Measurements from ENCODE around the gene SORCS1.

The SORCS1 gene

DNA sequence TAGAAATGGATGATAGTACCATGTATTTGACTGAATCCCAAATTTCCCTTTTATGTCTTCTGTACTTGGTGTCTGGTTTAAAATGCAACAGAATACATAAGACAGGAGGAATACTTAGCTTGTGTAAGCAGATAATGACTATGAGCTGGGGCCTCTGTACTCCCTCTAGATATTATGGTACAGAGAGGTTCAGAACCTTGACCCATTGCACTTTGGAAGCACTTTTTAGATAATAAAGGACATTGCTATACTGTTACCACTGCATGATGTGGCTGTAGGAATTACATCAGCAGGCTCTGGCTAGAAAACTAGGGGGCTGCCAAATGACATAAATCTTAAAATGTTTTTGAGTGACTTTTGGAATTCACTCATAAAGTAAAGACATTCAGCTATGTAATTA, 526.6 kb downstream of the SORCS1 start:
- no peak for DNase-seq

DNA sequence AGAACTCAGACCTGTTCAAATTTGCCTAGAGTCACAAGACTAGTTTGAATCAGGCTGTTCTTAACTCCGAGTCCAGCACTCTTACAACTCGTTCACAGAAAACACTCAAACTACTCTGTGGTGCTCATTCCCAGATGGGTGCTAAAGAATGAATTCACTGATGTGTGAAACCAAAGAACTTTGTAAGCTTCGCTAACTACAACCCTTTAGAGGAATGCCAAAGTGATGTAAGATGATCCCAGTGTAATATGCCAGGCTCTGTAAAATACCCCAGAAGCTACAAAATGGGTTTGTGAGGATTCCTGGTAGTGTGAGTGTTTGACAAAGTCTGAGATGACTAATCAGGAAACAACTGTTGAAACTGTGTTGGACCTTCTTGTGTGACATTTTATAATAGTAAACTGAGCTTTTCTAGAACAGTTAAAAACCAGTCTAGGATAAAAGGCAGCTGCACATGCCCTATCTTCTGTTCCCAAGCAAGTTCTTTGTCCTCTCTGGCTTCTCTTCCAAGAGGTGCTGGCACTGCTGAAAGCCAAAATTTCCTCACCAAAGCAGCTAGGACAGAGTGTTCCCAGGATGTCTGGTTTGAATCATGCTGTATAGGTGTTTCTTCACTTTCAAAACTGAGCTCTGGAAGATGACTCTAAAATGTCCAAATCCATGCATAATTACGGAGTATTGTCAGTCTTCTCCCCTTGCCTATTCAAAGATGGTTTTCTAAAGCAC, 527.6 kb downstream of the SORCS1 start:
- no peak for DNase-seq

DNA sequence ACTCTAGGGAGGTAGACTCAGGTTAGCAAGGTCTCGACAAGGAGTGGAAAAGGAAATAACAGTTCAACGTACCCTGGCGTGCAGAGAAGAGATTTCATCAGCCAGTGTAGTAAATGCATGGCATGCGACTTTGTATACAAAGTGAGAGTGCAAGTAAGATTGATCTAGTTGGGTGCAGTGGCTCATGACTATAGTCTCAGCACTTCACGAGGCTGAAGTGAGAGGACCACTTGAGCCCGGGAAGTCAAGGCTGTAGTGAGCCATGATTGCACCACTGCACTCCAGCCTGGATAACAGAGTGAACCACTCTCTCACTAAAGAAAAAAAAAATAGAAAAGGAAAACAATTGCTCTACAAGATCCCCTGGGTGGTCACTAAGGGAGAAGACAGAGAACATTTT, 528.6 kb downstream of the SORCS1 start:
- DNase-seq = no peak

DNA sequence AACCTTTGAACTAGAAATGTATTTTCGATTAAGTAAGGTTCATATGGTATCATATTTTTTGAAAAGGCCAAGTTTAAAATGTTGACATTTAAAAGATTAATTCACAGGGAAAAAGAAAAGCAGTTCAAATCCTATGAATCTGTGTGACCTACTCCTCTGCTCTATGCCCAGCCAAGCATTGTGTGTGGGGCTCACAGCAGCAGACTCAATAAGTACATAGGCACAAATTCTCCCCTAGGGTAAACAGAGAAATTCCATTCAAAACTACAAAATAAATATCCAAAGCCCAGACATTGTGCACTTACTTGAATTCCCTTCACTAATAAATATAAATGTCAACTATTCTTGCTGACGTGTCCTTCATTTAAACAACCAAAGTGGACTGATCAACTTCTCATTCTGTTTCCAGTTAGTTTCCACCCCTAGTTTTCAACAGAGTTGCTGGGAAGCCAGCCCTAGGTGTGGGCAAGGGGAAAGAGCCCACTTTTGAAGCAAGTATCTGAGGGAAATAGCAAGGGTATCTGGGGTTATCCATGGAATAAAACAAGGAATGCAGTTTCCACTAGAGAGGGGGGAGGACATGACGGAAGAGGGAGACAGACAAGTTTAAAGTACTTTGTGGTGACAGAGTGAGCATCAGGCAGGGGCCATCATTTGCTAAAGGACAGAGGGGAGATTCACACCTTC, 533.3 kb downstream of the SORCS1 start:
- DNase-seq = no peak

DNA sequence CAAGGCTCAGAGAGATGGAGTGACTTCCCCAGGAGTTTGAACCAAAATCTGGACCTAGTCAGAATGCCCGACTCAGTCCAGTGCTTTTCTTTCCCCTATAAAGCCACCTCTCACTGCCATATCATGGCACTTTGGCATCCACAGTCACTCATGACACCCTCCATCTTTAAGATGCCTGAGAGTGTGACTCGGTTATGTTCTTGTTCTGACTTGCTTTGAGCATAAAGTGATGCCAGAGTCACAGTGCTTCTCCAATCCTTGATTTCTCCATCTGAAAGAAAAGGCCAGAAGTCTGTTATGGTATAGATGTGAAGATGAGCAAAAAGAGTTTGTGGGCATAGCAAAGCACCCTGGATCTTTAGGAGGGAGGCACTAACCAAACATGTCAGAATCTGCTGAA, 538.1 kb downstream of the SORCS1 start:
- no peak for DNase-seq

DNA sequence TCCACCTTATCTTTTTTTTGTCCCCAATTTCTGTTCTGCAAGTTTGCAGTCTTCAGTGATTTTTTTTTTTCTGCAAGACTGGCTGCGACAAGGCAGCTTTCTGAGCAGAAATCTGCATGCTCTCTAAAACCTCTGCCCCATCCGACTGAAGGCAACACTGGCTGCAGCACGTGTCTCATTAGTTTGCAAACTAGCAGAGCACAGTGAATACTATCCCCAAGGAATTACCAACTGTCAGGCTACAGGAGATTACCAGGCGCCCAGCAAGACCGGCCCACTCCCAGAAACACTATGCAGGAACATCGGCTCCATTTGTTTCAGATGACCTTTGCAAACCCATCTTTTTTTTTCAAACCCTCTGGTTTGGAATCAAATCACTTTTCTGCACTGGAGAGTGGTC, 538.8 kb downstream of the SORCS1 start:
- no peak for DNase-seq

DNA sequence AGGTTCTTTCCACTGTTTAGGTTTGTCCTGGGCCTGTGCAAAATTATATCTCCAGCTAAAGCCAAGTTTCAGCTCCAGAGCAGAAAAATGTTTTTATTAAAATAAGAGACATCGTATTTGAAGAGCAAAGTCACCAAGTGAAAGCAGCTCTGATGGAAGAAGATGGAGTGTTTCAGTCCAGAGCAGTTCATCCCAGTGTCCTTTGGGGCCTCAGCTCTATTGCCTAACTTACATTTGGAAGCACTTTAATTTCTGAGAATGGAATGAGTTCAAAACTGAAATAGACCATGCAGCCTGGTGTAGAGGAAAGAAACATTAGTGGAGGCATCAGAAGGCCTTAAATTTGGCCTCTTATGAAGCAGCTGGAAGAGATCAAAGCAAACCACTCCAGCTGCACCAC, 545.2 kb downstream of the SORCS1 start:
- DNase-seq = no peak

DNA sequence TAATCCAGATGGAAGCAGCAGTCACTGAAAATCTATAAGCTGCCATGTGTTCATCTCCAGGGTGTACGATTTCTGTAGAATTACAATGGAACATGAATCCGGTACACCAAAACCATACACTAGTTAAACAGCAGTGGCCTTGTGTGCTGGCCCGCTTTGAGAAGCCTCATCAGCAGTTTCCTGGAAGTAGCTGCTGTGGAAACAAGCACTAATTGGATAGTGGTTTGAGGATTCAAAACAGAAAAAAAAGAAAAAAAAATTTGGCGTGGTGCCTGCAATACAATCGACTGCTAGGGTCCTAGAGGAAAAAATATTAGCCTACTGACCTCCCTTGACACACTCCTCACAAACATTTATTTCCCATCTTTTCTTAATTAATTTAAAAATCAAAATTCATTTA, 545.9 kb downstream of the SORCS1 start:
- DNase-seq = no peak

DNA sequence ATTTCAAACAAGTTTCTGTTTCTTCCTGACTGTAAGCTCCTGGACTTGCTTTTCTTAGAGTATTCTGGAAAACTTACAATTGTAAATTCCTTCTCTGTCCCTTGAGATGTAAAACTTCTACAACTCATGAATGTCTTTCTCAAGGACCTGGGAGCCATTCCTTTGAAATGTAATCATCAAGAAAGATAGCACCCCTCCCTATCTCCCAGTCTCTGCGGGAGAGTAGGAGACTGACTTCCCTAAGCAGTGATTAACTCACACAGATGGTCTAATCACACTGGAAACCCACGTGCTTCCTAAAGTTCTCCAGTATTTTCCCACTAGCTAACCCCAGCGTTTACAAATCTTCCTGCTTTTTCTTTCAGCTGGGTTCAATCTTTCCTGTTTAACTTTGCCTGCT, 549.4 kb downstream of the SORCS1 start:
- no peak for DNase-seq

DNA sequence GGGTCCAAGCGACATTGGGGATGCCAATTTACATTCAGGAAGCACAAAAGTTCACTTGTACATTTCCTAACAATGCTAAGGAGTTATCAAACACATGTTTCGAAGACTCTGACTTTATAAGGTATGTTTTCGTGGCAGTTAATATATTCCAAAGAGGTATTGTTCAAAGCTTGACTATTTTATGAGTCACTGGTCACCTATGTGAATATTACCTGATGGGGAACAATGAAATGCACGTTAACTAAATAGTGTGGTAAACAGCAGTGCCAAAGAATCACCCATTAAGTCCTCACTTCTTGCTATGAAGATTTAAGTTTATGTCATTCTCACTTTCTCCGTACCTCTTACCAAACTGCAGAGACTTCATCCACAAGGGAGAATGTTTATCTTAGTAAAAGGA, 550.2 kb downstream of the SORCS1 start:
- DNase-seq = no peak

DNA sequence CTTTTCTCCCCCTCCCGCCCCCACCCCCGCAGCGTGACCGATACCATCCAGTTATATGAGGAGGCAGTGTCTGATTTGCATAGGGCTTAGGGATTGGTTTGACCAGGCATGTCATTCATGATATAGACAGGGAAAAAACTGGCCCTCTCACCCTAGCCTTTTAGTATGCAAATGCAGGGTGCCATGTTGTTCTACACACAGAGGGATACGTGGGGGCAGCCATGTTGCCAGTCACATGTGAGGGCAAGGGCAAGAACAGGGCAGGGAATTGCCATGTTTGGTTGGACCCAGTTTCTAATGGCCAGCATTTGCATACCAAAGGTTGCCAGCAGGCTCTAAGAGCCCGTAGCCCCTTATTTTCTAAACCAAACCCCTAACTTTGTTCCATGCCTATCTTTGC, 552.1 kb downstream of the SORCS1 start:
- no peak for DNase-seq

DNA sequence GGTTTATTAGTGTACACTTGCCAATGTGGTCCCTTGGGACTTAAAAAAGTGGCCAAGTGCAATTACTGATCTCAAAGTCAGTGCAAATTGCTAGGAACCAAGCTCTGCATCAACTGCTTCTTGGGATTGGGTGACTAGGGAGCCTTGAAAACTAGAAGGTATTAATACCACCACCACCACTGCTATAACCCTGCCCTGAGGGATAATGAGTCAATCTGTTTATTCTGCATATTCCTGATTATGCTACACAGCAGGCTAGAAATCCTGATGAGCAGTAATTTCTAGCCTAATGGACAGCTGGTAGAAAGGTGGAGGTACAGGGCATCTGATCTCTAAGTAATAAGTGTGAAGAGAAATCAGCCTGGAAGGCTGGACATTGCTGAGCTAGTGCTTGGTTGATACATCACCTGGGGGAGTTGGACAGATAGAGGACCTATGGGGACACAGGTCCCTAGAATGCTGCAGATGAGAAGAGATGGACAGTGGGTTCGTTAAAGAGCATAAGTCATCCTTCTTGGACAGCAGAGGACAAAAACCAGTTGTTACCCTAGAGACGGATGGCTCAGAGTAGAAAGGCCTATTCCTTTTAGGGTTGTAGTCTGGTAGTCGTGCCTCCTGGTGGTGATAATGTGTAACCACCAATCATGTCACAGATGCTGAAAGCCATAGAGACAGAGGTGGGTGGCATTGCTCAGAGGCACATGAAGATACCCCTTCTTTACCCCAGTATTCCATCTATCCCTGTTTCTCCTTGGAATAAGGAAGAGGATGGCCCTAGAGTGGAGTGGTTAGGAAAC, 554.8 kb downstream of the SORCS1 start:
- DNase-seq = no peak

DNA sequence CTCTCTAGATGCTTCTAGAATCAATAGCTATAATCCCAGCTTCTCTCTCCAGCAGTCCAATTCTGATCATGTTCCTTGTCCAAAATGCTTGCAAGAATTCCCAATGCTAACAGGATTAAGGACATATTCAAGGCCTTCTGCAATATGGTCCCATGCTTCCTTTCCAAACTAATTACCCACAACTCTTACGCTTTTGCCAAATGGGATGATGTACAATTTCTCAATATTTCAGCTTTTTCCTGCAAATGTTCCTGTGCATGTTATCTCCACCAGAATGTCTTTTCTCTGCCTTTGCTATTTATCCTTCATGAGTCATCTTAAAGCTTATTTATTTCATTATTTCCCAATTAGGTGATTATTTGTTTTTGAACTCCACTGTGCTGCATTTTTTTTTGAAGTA, 556.4 kb downstream of the SORCS1 start:
- DNase-seq = no peak

DNA sequence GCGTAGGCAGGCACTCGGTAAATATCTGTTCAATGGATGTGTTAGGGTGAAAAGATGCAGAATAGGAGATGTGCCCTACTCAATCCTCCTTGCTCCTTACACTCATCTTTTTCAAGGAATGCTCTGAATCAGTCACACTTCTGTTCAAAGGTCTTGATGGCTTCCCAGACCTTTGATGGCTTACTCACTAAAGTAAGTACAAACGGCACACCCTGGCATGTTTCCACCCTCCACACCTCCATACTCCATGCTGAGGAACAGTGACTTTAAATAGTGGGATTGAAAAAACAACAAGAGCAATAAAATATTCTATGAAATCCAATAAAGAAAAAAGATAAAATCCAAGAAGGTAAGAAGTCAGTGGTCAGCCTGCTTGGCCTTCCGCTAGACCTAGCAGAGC, 569.2 kb downstream of the SORCS1 start:
- no peak for DNase-seq

DNA sequence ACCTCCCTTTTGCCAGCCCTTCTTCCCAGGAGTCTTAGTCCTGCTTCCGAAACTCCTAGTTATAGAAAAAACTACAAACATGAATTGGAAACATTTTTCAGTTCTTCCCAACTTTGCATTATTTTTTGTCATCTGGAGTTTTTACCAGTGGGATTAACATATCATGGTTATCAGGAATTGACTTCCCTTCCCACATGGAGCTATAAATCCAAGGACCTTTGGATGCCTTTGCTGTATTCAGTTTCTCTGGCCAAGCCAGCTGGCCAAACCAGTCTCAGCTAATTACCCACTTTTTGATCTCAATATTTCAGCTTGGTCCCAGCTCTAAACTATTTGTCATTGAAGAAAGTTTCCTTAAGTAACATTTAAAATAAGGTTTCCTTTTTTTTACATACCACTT, 570.6 kb downstream of the SORCS1 start:
- DNase-seq = no peak

DNA sequence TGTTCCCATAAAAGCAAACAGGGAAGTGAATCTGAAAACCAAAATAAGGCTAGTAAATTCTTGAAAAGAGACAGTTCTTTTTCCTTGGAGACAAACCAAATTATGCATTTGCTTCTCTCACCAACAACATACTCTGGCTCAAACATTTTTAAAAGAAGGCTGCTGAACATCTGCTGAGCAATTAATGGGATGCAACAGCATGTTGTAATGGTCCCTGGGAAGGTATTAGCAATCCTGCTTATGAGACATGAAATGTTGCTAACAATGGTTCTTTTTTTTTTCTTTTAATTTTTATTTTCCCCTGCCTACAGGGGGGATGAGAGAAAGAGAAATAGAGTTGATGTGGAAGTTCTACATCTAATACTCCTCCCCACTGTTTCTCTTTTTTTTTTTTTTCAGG, 572.1 kb downstream of the SORCS1 start:
- no peak for DNase-seq

DNA sequence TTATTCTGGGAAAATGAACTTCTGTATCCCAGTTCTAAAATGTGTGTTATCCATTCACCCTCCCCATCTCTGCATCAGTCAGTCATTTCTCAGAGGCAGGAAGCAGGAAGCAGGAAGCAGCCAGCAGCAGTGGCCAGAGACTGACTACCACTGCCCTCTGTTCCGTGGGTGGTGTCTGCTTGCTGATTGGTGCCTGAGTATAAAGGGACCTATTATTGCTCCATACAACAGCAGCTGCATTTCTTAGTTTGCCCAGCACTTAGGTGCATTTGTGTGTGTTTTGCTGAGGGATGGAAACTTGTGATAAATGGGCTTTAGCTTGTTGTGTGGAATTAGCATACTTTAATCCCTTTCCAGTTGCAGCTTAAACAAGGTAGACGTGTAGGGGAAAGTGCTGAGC, 582.2 kb downstream of the SORCS1 start:
- DNase-seq = no peak

DNA sequence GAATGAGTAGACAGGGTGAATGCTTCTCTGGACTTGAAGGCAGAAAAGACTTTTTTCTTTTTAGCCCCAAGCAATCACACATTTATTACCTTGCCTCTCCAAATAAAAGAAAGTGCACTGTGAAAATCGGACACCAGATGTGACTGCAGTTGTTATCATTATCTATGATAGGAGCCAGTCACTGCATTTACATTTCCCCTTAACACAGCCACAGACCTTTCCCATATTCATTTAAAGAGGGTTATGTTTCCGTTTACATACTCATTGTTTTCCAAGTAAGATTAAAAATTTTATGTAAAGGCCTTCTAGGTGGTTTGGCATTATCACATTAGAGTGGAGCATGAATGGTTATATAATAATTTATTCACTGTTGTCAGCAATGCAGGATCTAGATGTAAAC, 586.8 kb downstream of the SORCS1 start:
- DNase-seq = no peak

DNA sequence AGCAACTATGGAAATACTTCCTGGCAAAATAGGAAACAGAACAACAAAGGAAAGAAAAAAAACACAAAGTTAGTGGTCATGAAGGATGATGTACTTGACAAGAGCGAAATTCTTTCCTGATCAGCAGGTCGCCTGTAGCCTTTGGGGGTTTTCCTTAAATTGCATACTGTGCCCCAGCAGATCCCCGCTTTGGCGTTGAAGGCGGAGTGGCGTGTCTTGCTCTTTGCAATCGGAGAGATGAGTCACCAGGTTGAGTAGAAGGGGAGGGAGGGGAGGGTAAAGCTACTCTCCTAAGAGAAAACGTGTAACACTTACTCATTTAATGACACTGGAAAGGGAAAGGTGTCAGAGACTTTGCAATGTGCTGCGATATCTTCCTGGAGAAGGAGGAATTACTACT, 587.2 kb downstream of the SORCS1 start:
- no peak for DNase-seq

DNA sequence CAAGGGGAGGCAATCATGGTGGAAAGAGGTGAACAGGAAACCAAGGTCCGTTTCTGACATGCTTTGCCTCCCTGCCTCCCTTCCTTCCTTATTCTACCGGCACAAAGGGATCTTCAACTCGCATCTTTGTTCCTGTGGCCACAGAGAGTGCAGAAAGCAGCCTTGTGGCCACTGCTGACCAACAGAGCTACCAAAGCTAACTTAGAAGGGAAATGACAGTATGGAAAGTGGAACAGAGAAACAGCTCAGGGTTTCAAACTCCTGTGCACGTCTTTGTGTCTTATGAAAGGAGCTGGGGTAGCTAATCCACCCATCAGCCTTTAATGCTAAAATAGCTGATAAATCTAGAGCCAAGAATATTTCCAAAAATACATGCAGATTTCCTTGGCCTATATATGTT, 588.0 kb downstream of the SORCS1 start:
- DNase-seq = no peak

DNA sequence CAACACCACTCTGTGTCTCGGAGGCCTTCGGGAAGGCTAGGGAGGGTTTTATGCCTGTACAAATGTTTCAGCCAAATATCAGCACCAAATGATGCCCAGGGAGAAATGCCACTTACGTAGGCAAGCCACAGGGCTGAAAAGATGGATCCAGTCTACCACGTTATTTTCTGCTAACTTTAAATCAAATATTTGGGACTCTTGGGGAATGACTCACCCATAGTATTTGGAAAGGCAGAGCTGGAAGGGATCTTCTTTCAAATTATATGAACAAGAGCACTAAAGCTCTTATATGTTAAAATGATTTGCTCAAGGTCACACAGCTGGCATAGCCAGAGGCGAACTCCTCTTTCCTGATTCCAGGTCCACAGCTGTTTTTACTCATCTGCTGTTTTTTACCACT, 591.4 kb downstream of the SORCS1 start:
- no peak for DNase-seq

DNA sequence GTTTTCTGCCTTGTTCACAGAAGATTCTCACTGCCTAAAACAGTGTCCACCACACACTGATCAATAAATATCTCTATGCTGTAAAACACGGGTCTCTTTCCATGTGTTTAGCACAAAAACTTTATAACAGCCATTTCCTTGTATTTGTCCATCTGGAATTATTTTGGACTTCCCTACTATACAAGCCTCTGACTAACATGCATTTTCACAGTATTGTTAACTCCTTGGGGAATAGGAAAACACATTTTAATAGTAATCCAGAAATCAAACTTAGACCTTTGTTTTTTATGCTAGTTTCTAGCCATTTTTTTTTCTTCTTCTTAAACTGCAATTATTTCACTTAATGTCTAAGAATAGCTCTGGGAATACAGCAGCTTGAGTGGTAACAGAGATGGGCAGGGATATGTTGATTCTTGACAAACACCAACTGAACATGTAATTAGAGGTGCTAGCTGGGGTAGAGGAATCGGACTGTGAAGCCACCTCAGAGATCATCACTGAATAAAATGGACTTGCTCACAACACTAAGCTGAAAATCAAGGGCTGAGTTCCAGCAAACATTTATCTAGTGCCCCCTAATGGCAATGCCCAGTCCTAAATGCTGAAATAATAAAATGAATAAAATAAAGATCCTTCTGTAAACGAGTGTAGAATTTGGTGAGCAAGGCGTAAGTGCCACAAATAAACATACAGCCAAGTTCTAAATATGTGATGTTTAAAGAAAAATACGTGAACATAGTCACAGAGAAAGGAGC, 593.1 kb downstream of the SORCS1 start:
- DNase-seq = no peak

DNA sequence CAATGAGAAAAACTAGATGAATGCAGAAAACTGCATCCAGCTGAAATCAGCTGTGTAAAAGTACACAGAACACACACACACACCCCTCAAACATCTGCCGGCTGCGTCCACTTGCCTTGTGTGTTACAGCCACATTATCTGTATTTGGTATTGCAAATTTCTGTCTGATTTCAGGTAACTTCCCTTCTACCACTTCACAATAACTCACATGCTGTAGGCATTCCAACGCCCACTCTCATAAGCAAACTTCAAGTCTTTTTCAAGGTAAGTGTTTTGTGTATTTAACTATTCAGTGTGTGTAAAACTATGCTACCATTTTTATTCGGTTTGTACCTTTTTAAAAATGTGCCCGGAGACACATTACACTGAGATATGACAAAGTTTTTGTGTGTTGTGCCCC, 594.2 kb downstream of the SORCS1 start:
- DNase-seq = no peak

Data from activated CD4-positive, alpha-beta T cell treated with anti-CD3 and anti-CD28 coated beads, Interleukin-10, Interleukin-2, amounts not matched to agents 100 ng/mL and 50 ng/mL, durations not matched to agents 16 hours and 8 hours (primary cell).